ENCODE results near the gene TPTE2. TPM values are rescaled to one million over a fixed set of nuclear protein-coding genes. Genes with fewer than 3 reads are reported as not detected.

The TPTE2 gene
- total and polyA plus RNA-seq, 10 of the 15 experiments (the other 5 are each of a cell fraction or from before 2014, with no cell fraction given): 0.31 to 1.9 (median 1.2) TPM

- in situ Hi-C loops (cut with MboI): no loop called here
- H3K4me3 ChIP-seq: no peak overlapping the region
- H3K9ac ChIP-seq (ENCODE audit: control insufficient read depth, insufficient read depth, low read length): no peak overlapping the region
- H4K20me1 ChIP-seq (ENCODE audit: control insufficient read depth, insufficient read depth): no peaks in the 10 kb centered on the region
- intact Hi-C loops (cut with micrococcal nuclease; ENCODE audit: unreplicated experiment): no loop called here
- FAIRE-seq (no peak), ATAC-seq (no peak), DNase-seq (ENCODE audit: low read depth, low spot score) (no peak)
- no peak overlapping the region for H3K27ac ChIP-seq (ENCODE audit: control insufficient read depth, insufficient read depth)
- H2AFZ ChIP-seq (ENCODE audit: control insufficient read depth, low read depth, low read length): no peak overlapping the region
- POLR2A ChIA-PET: interaction anchor here (1.2 kb wide), 1 partner anchor 37 kb away, joined by 3 read pairs; no protein-coding TSS in a partner anchor
- SMC1A ChIA-PET (ENCODE audit: uncharacterized antibody, unreplicated experiment): no interaction called here
- no peaks in the 10 kb centered on the region for H3K36me3 ChIP-seq (ENCODE audit: control insufficient read depth in 2 of 2, insufficient read depth in 2 of 2, low read length in 1 of 2)
- BruUV-seq (replicated peaks): no TSS peak
- H3K9me3 ChIP-seq (replicated peaks; ENCODE audit: control insufficient read depth, insufficient read depth, low read length): no peaks in the 10 kb centered on the region
- TF ChIP-seq RAD51 (IDR thresholded peaks at IDR 0.05) (no peak), WRNIP1 (IDR thresholded peaks at IDR 0.05; ENCODE audit: borderline replicate concordance, low read depth, low read length) (no peak), TAF1 (IDR thresholded peaks at IDR 0.05; ENCODE audit: borderline replicate concordance, low read depth, low read length) (no peak), BCL11A (IDR thresholded peaks at IDR 0.05; ENCODE audit: low read depth, low read length) (no peak), TARDBP (IDR thresholded peaks at IDR 0.05; ENCODE audit: borderline replicate concordance) (no peak), NR2F1 (conservative IDR thresholded peaks at IDR 0.05) (no peak), MYB (IDR thresholded peaks at IDR 0.05; ENCODE audit: borderline replicate concordance, low read depth, low read length) (no peak), SIX5 (IDR thresholded peaks at IDR 0.05; ENCODE audit: low read depth, low read length, severe bottlenecking) (no peak), SKIL (IDR thresholded peaks at IDR 0.05; ENCODE audit: low read depth, poor library complexity, severe bottlenecking) (no peak), RB1 (IDR thresholded peaks at IDR 0.05; ENCODE audit: borderline replicate concordance) (no peak), TCF3 (IDR thresholded peaks at IDR 0.05; ENCODE audit: borderline replicate concordance, insufficient read depth, low read depth, low read length) (no peak), CBX3 (IDR thresholded peaks at IDR 0.05; ENCODE audit: borderline replicate concordance, low read depth) (no peak), TCF7 (IDR thresholded peaks at IDR 0.05; ENCODE audit: borderline replicate concordance) (no peak)
- TF ChIP-seq, protein P1, sequence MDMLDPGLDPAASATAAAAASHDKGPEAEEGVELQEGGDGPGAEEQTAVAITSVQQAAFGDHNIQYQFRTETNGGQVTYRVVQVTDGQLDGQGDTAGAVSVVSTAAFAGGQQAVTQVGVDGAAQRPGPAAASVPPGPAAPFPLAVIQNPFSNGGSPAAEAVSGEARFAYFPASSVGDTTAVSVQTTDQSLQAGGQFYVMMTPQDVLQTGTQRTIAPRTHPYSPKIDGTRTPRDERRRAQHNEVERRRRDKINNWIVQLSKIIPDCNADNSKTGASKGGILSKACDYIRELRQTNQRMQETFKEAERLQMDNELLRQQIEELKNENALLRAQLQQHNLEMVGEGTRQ (IDR thresholded peaks at IDR 0.05; ENCODE audit: borderline replicate concordance, low read depth, low read length): no peak
- RAD21 ChIA-PET (ENCODE audit: unreplicated experiment): no interaction called here
- no peaks in the 10 kb centered on the region for H3K79me2 ChIP-seq (ENCODE audit: control insufficient read depth, insufficient read depth, low read length)
- H3K4me2 ChIP-seq (ENCODE audit: control insufficient read depth, insufficient read depth): no peak overlapping the region
- peaks cover 6% of the 10 kb centered on the region for H3K4me1 ChIP-seq (ENCODE audit: control insufficient read depth, insufficient read depth, low read length)
- CTCF ChIA-PET: interaction anchor here (1.1 kb wide), 1 partner anchor 23 kb away, joined by 3 read pairs; no protein-coding TSS in a partner anchor
- 92% methylated on average over 3 of the region's 3 CpGs for WGBS (ENCODE audit: insufficient coverage, insufficient replicate concordance, low lambda C conversion rate, missing lambda C conversion rate)
- H3K27me3 ChIP-seq (replicated peaks in 1 of 2; ENCODE audit: control insufficient read depth in 2 of 2, insufficient read depth in 2 of 2, low read length in 1 of 2): no peaks in the 10 kb centered on the region
Measured at GRCh38 chr13:19596086-19596485, 34.8 kb upstream of the TPTE2 start.
